Heart right ventricle (tissue), 16 donors: ENCODE data around the gene OR8A1. TPM values are rescaled to one million over a fixed set of nuclear protein-coding genes. Genes with fewer than 3 reads are reported as not detected.

Experiments
- ATAC-seq, 8 donors: fragments of 200-7000 bp; cut with Tn5 transposase; one replicate each; pipeline ENCODE4 v1.9.1; 2020; ENCODE audit warnings: mild to moderate bottlenecking in 8 of 8, moderate library complexity in 8 of 8, moderate number of reproducible peaks in 1 of 8
- DNase-seq, 2 donors: peaks; one replicate each; pipeline ENCODE4 v3.0.0-alpha.2; 2020
- H3K27ac ChIP-seq, 10 donors: fragments of 200-600 bp; sonication (generic) in 2 of 10; one replicate each; pipeline versions ENCODE4 v1.5.0 to v1.8.0; 2020 to 2022; ENCODE audit warnings: mild to moderate bottlenecking in 3 of 10
- H3K27me3 ChIP-seq, 7 donors: fragments of 200-600 bp; one replicate each; pipeline ENCODE4 v1.8.0; 2021 to 2022; ENCODE audit warnings: mild to moderate bottlenecking in 2 of 7
- H3K36me3 ChIP-seq, 9 donors: fragments of 200-600 bp; sonication (generic) in 1 of 9; one replicate each; pipeline versions ENCODE4 v1.5.0 to v1.8.0; 2020 to 2022; ENCODE audit warnings: mild to moderate bottlenecking in 2 of 9
- H3K4me1 ChIP-seq, 9 donors: fragments of 200-600 bp; sonication (generic) in 1 of 9; one replicate each; pipeline versions ENCODE4 v1.5.0 to v1.8.0; 2020 to 2022; ENCODE audit warnings: mild to moderate bottlenecking in 4 of 9
- H3K4me3 ChIP-seq, 10 donors: fragments of 200-600 bp; sonication (generic) in 2 of 10; one replicate each; pipeline versions ENCODE4 v1.5.0 to v1.8.0; 2020 to 2022; ENCODE audit warnings: mild to moderate bottlenecking in 7 of 10, moderate library complexity in 2 of 10
- H3K9me3 ChIP-seq, 11 donors: fragments of 200-600 bp in 10 of 11; sonication (generic) in 2 of 11; one replicate each; pipeline versions ENCODE4 v1.5.0 to v1.8.0; 2013 to 2022; ENCODE audit warnings: mild to moderate bottlenecking in 2 of 11, control low read depth in 1 of 11, moderate library complexity in 1 of 11
- CTCF ChIP-seq, 9 donors: fragments of 200-600 bp; sonication (generic) in 2 of 9; IDR thresholded peaks; one replicate each; pipeline versions ENCODE4 v1.5.0 to v1.8.0; 2021 to 2022; ENCODE audit warnings: antibody characterized with exemption in 9 of 9, mild to moderate bottlenecking in 5 of 9, moderate library complexity in 1 of 9
- WGBS, 2 donors: extraction: QIAGEN DNeasy Blood & Tissue Kit; methylation state at CpG; one replicate each; pipeline ENCODE4 v1.1.7; 2013; ENCODE audit warnings: inconsistent platforms in 1 of 2; 5-methylcytosine and 5-hydroxymethylcytosine counted together
- intact Hi-C, 10 donors: fragments of 100-400 bp; cut with DNase I; formaldehyde crosslinking; loops; one replicate each; pipeline versions ENCODE4 v1.11.1 to v1.14.2; 2022
- polyA plus RNA-seq, 2 donors: library from polyadenylated mRNA; stranded (reverse); fragments of 200-250 nt; gene quantifications; one replicate each; pipeline ENCODE4 v1.2.3, GENCODE V29; 2013
- total RNA-seq, 10 donors: library from RNA; stranded (reverse); fragmentation: NEBNext Ultra II Directional in 3 of 10; extraction: Animal tissue kit (Norgen Biotek cat#: 25700) in 3 of 10; gene quantifications; one replicate each; pipeline versions ENCODE4 v1.2.1 to v1.2.4, GENCODE V29; 2021 to 2023
- donor health status: Arrhythmogenic right ventricular cardiomyopathy.
- donor health status: ischemic (EF 13 %, LVEDD 7.1; RV severe dilation, severe dysfunction).
- donor health status: healthy with polysubstance abuse.
- donor health status: DM: no; HTN: yes; CAD: no.
- donor health status: DM: no; HTN: no; CAD: no.
- donor health status: ischemic (EF 25% LVEDD 6.9; RV normal size, moderate dysfunction).
- donor health status: ischemic (EF 25% LVEDD 5.7; RV mildly dilated, moderate dysfunction).
- donor health status: healthy.
- donor health status: DM: yes; HTN: yes; CAD: no.
- donor health status: Ischemic cardiomyopathy.
- donor health status: ischemic (EF 35%, LVEDD 5.7; RV mildly dilated, moderate dysfunction).
- donor health status: nonischemic (EF 11% LVEDD 7.7; RV severe dilation, severe dysfunction).
- donor health status: DM: yes; HTN: yes; CAD: no.
- donor health status: PGD.
- donor health status: ischemic (EF 29% LVEDD 5.4; RV normal size, mild dysfunction).
- donor health status: nonischemic (EF 23%, LVEDD 6.1; RV moderate dilation, normal function).

OR8A1 gene
- total and polyA plus RNA-seq, 12 donors, result not detected

- Histone ChIP-seq H3K9me3 (no peaks in the 10 kb centered on the region), H3K27me3 (no peaks in the 10 kb centered on the region), H3K36me3 (no peaks in the 10 kb centered on the region), H3K4me3 (no peak overlapping the region), H3K27ac (no peak overlapping the region), H3K4me1 (no peaks in the 10 kb centered on the region)
- intact Hi-C loops, result no loop called here
- no peak for TF ChIP-seq CTCF (IDR thresholded peaks at IDR 0.05)
- DNase-seq (no peak), ATAC-seq (no peak)
Observed at GRCh38 chr11:124608147-124608546, 38.4 kb downstream of the OR8A1 start.

GRCh38 chr11:124610295-124610694 is 40.5 kb downstream of the OR8A1 start:
- no peak for ATAC-seq
- TF ChIP-seq CTCF (IDR thresholded peaks at IDR 0.05), result no peak
- no peaks in the 10 kb centered on the region for H3K9me3 ChIP-seq

DNA sequence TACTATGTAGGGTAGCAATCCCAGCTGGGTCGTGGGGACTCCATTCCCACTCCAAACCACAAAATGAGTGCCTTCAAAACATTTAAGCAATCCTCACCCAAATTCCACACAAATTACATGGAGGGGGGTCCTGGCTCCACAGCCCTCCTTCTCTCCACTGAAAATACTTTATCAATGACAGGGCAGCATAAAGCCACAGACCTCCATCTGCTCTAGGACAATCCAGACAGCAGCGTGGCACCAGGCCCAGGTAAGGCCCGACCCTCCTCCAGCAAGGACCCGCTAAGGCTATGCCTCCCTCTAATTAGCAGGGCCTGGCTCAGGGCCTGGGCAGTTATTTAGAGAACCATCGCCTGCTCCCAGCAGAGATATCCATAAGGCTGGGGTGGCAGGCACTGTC is 41.3 kb downstream of the OR8A1 start, which contains the start of gene PANX3:
TSS of gene PANX3 (plus strand) at position 365 of the 400 bp plus-strand sequence. CDS start 129 bp downstream, outside the sequence.
- H3K9me3 ChIP-seq, result no peaks in the 10 kb centered on the region
- no peaks in the 10 kb centered on the region for H3K4me1 ChIP-seq
- no peak for TF ChIP-seq CTCF (IDR thresholded peaks at IDR 0.05)
- no peak for DNase-seq
- H3K36me3 ChIP-seq, result no peaks in the 10 kb centered on the region
- H3K4me3 ChIP-seq, result no peak within 1 kb of the TSS
- peak in 1 of 8 donors; percentile 50 for ATAC-seq
- intact Hi-C loops, result no loop called here
- peaks cover 0 to 20% (median 13%) of the 10 kb centered on the region in 7 donors for H3K27me3 ChIP-seq
- no peak within 1 kb of the TSS for H3K27ac ChIP-seq
- WGBS, 2 donors, result 56 to 71% methylated on average over 5 of the region's 5 CpGs

More at GRCh38 chr11:124610295-124610694, 40.5 kb downstream of the OR8A1 start:
- H3K36me3 ChIP-seq, result no peaks in the 10 kb centered on the region
- peaks cover 0 to 12% (median 11%) of the 10 kb centered on the region in 7 donors for H3K27me3 ChIP-seq
- no peaks in the 10 kb centered on the region for H3K4me1 ChIP-seq
- no peak overlapping the region for H3K4me3 ChIP-seq
- no peak overlapping the region for H3K27ac ChIP-seq
- intact Hi-C loops, result no loop called here
- 87 to 90% methylated on average over 2 of the region's 2 CpGs for WGBS, 2 donors
- no peak for DNase-seq

DNA sequence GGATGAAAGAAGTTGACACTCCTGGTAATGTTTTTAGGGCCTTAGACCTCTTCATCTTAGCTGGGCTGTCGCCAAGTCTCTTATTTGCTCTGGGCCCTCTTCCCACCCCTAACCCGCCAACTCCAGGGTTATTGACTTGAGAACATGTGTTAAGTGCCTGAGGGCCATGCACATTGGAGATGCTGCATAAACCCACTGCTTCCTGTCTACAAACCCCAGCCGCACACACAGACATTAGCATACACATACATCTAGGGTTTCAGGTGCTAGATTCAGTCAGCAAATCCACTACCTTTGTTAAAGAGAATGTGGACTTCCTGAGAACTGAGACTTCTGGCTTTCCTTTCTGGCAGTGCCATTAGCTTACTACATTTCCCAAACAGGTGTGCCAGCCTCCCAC is 42.2 kb downstream of the OR8A1 start:
- no peak overlapping the region for H3K27ac ChIP-seq
- DNase-seq (no peak), ATAC-seq (no peak)
- intact Hi-C loops, result no loop called here
- no peaks in the 10 kb centered on the region for H3K36me3 ChIP-seq
- 81 to 88% methylated on average over 3 of the region's 3 CpGs for WGBS, 2 donors
- peaks cover 0 to 26% (median 13%) of the 10 kb centered on the region in 7 donors for H3K27me3 ChIP-seq
- no peak overlapping the region for H3K4me3 ChIP-seq
- no peak for TF ChIP-seq CTCF (IDR thresholded peaks at IDR 0.05)
- no peaks in the 10 kb centered on the region for H3K4me1 ChIP-seq
- H3K9me3 ChIP-seq, result no peaks in the 10 kb centered on the region
